CD14-positive monocyte (primary cell): ENCODE results near the gene SDCBP2. TPM values are rescaled to one million over a fixed set of nuclear protein-coding genes. Genes with fewer than 3 reads are reported as not detected.

ENCODE experiments used
- DNase-seq, 3 donors: peaks; one replicate each; pipeline ENCODE4 v3.0.0-alpha.2; 2011 to 2022
- H2AFZ ChIP-seq: 2 replicates; pipeline ENCODE4 v1.6.0; 2012; ENCODE audit warnings: mild to moderate bottlenecking, low read depth, low read length, inconsistent platforms; ENCODE audit not compliant: insufficient read depth, poor library complexity, severe bottlenecking
- H3K27ac ChIP-seq, 2 donors: 1 replicate in 1 of 2; 2 replicates in 1 of 2; pipeline ENCODE4 v1.5.1; 2012 to 2013; ENCODE audit warnings: low read length in 2 of 2, control low read depth in 1 of 2, inconsistent platforms in 1 of 2, low read depth in 1 of 2, mild to moderate bottlenecking in 1 of 2
- H3K27me3 ChIP-seq, 2 donors: one replicate each; pipeline versions ENCODE4 v1.6.0 to v1.6.1; 2011 to 2013; ENCODE audit warnings: low read length in 2 of 2; ENCODE audit not compliant: control insufficient read depth in 2 of 2, insufficient read depth in 2 of 2
- H3K36me3 ChIP-seq, 2 donors: replicated peaks in 1 of 2; 1 replicate in 1 of 2; 2 replicates in 1 of 2; pipeline versions ENCODE4 v1.5.1 to v1.6.1; 2012 to 2013; ENCODE audit warnings: low read length in 2 of 2, control low read depth in 1 of 2, inconsistent platforms in 1 of 2, mild to moderate bottlenecking in 1 of 2; ENCODE audit not compliant: insufficient read depth in 2 of 2, control insufficient read depth in 1 of 2
- H3K4me1 ChIP-seq, 2 donors: 1 replicate in 1 of 2; 2 replicates in 1 of 2; pipeline versions ENCODE4 v1.5.1 to v1.6.1; 2012 to 2013; ENCODE audit warnings: low read length in 2 of 2, control low read depth in 1 of 2, inconsistent platforms in 1 of 2, mild to moderate bottlenecking in 1 of 2, moderate library complexity in 1 of 2; ENCODE audit not compliant: insufficient read depth in 2 of 2, control insufficient read depth in 1 of 2
- H3K4me2 ChIP-seq: replicated peaks from 2 replicates; pipeline ENCODE3; 2012; ENCODE audit warnings: low read length, moderate library complexity, mild to moderate bottlenecking; ENCODE audit not compliant: poor library complexity, severe bottlenecking; ENCODE audit errors: extremely low read depth
- H3K4me3 ChIP-seq, 3 experiments: fragments of 200-600 bp in 1 of 3; sonication (generic) in 1 of 3; replicated peaks in 1 of 3; 1 replicate in 2 of 3; 2 replicates in 1 of 3; pipeline ENCODE4 v1.5.1; 2011 to 2013; ENCODE audit warnings: low read length in 3 of 3, mild to moderate bottlenecking in 3 of 3, control low read depth in 2 of 3, low read depth in 2 of 3, inconsistent platforms in 1 of 3, moderate library complexity in 1 of 3
- H3K79me2 ChIP-seq: 2 replicates; pipeline ENCODE4 v1.6.0; 2012; ENCODE audit warnings: mild to moderate bottlenecking, control low read depth, inconsistent platforms, low read length, moderate library complexity; ENCODE audit not compliant: insufficient read depth
- H3K9ac ChIP-seq: 2 replicates; pipeline ENCODE4 v1.6.0; 2017; ENCODE audit warnings: low read length, mild to moderate bottlenecking; ENCODE audit not compliant: insufficient read depth, poor library complexity, severe bottlenecking
- H3K9me3 ChIP-seq, 2 donors: replicated peaks in 1 of 2; 1 replicate in 1 of 2; 2 replicates in 1 of 2; pipeline versions ENCODE4 v1.5.1 to v1.6.1; 2012 to 2013; ENCODE audit warnings: low read length in 2 of 2, control low read depth in 1 of 2; ENCODE audit not compliant: control insufficient read depth in 1 of 2, insufficient read depth in 1 of 2
- H4K20me1 ChIP-seq: 2 replicates; pipeline ENCODE4 v1.6.0; 2012; ENCODE audit warnings: mild to moderate bottlenecking, low read length, control low read depth, moderate library complexity; ENCODE audit not compliant: insufficient read depth
- H3K27ac Mint-ChIP-seq, 7 donors: one replicate each; pipeline ENCODE4 v1.8.0; 2020; ENCODE audit warnings: mild to moderate bottlenecking in 7 of 7, mixed read lengths in 7 of 7, moderate library complexity in 6 of 7, inconsistent platforms in 2 of 7
- H3K27me3 Mint-ChIP-seq, 3 donors: one replicate each; pipeline ENCODE4 v1.8.0; 2021 to 2022; ENCODE audit warnings: low read depth in 3 of 3, mild to moderate bottlenecking in 3 of 3, mixed read lengths in 3 of 3, moderate library complexity in 3 of 3, inconsistent platforms in 1 of 3
- H3K36me3 Mint-ChIP-seq, 2 donors: one replicate each; pipeline ENCODE4 v1.8.0; 2020; ENCODE audit warnings: mixed read lengths in 2 of 2, inconsistent platforms in 1 of 2, mild to moderate bottlenecking in 1 of 2
- H3K4me1 Mint-ChIP-seq: one replicate; pipeline ENCODE4 v1.8.0; 2020; ENCODE audit warnings: mild to moderate bottlenecking, mixed read lengths
- H3K4me3 Mint-ChIP-seq, 2 donors: one replicate each; pipeline ENCODE4 v1.8.0; 2020; ENCODE audit warnings: mild to moderate bottlenecking in 2 of 2, mixed read lengths in 2 of 2, moderate library complexity in 1 of 2
- H3K9me3 Mint-ChIP-seq, 7 donors: one replicate each; pipeline ENCODE4 v1.8.0; 2020 to 2022; ENCODE audit warnings: mixed read lengths in 7 of 7, mild to moderate bottlenecking in 6 of 7, moderate library complexity in 6 of 7, inconsistent platforms in 2 of 7
- WGBS: methylation state at CpG from one replicate; pipeline ENCODE4 v1.1.5; 2013; ENCODE audit warnings: missing lambda C conversion rate; ENCODE audit not compliant: insufficient coverage; 5-methylcytosine and 5-hydroxymethylcytosine counted together
- intact Hi-C, 2 donors: fragments of 100-400 bp; cut with micrococcal nuclease; formaldehyde crosslinking; loops; one replicate each; pipeline versions ENCODE4 v1.15.0 to v1.15.1; 2023
- polyA plus RNA-seq, 3 donors: library from polyadenylated mRNA; depleted of rRNA in 1 of 3; unstranded in 2 of 3; stranded (reverse) in 1 of 3; fragments of 300-500 nt in 2 of 3; fragments of >200 nt in 1 of 3; fragmentation: Illumina TruSeq in 2 of 3; gene quantifications; 1 replicate in 2 of 3; 2 replicates in 1 of 3; pipeline ENCODE4 v1.2.3, GENCODE V29; 2012 to 2021
- TF ChIP-seq, protein P1 (sequence below): fragments of 200-600 bp; IDR thresholded peaks from one replicate; pipeline ENCODE4 v1.8.0; 2022; ENCODE audit warnings: antibody characterized with exemption, mild to moderate bottlenecking

SDCBP2 gene
- polyA plus RNA-seq, 3 donors, result 0.69 to 1.0 (median 0.71) TPM

DNA sequence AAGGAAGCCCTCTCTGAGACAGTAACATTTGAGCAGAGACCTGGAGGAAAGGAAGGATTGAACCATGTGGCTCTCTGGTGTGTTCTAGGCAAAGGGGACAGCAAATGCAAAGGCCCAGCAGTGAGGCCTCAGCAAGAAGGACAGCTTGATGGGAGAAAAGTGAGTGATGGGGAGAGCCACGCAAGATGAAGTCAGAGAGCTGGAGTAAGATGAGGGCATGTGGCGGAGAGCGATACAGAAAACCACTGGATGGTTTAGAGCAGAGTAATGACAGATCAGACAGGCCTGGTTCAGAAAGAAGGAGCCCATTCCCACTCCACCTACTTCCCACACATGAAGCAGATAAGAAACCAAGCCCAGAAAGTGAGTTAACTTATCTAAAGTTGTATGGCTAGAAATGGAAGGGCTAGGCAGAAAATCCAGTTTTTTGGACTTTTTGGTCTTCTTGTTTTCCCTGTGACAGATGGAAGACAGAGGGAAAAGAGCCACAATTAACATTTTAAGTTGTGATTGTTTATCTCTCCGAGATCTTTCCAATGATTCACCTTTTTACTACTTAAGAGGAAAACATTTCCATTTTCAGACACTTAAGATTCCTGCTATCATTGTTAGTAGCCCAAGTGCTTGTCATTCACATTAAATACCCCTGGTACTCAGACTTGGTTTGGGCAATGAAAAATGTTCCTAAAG, 63.6 kb downstream of the SDCBP2 start:
- Histone ChIP-seq H2AFZ (peak overlapping the region; percentile 76), H3K4me1 (peaks cover 6 to 12% of the 10 kb centered on the region in 2 donors), H3K9me3 (peaks cover 4 to 8% of the 10 kb centered on the region in 2 donors), H3K4me2 (peak overlapping the region; percentile 81), H3K9ac (no peak overlapping the region), H3K79me2 (no peaks in the 10 kb centered on the region), H3K27me3 (peaks cover 25 to 54% of the 10 kb centered on the region in 2 donors), H3K36me3 (no peaks in the 10 kb centered on the region), H3K27ac (no peak overlapping the region), H4K20me1 (no peaks in the 10 kb centered on the region), H3K4me3 (no peak overlapping the region)
- peaks cover 0 to 9% of the 10 kb centered on the region in 2 donors for H3K36me3 Mint-ChIP-seq
- peaks cover 0 to 25% (median 12%) of the 10 kb centered on the region in 7 donors for H3K9me3 Mint-ChIP-seq
- peaks cover 31 to 55% (median 42%) of the 10 kb centered on the region in 3 donors for H3K27me3 Mint-ChIP-seq
- TF ChIP-seq, protein P1, sequence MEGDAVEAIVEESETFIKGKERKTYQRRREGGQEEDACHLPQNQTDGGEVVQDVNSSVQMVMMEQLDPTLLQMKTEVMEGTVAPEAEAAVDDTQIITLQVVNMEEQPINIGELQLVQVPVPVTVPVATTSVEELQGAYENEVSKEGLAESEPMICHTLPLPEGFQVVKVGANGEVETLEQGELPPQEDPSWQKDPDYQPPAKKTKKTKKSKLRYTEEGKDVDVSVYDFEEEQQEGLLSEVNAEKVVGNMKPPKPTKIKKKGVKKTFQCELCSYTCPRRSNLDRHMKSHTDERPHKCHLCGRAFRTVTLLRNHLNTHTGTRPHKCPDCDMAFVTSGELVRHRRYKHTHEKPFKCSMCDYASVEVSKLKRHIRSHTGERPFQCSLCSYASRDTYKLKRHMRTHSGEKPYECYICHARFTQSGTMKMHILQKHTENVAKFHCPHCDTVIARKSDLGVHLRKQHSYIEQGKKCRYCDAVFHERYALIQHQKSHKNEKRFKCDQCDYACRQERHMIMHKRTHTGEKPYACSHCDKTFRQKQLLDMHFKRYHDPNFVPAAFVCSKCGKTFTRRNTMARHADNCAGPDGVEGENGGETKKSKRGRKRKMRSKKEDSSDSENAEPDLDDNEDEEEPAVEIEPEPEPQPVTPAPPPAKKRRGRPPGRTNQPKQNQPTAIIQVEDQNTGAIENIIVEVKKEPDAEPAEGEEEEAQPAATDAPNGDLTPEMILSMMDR, result no peak
- H3K4me3 Mint-ChIP-seq, result peak overlapping the region in 1 of 2 donors; percentile 82
- WGBS, result no CpG with 5 or more reads among the region's 4 CpGs
- no peak overlapping the region for H3K27ac Mint-ChIP-seq
- intact Hi-C loops, result no loop called here
- no peak for DNase-seq
- H3K4me1 Mint-ChIP-seq, result peaks cover 10% of the 10 kb centered on the region

DNA sequence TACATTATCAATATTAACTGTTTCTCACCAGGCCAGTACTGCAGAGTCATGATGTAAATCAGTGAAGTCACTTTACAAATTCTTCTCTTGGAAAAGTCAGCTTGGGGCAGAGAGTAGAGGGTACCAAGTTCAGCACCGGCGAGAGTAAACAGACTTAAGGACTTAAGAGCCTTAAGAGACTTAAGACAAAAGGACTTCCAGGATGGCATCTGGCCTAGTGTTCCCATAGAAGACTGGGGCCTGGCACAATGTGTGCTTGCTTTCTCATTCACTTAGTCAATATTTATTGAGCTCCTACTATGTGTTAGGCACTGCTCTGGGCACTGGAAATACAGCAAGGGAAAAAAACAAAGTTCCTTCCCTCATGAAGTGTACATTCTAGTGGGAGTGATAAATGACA, 64.2 kb downstream of the SDCBP2 start:
- peaks cover 10% of the 10 kb centered on the region for H3K4me1 Mint-ChIP-seq
- peak overlapping the region in 1 of 2 donors; percentile 69 for H3K4me3 Mint-ChIP-seq
- Histone ChIP-seq H3K9me3 (peaks cover 4 to 8% of the 10 kb centered on the region in 2 donors), H4K20me1 (no peaks in the 10 kb centered on the region), H3K4me1 (peaks cover 6 to 12% of the 10 kb centered on the region in 2 donors), H3K4me3 (no peak overlapping the region), H2AFZ (no peak overlapping the region), H3K27me3 (peaks cover 25 to 54% of the 10 kb centered on the region in 2 donors), H3K36me3 (no peaks in the 10 kb centered on the region), H3K9ac (no peak overlapping the region), H3K4me2 (no peak overlapping the region), H3K79me2 (no peaks in the 10 kb centered on the region), H3K27ac (no peak overlapping the region)
- peaks cover 31 to 55% (median 42%) of the 10 kb centered on the region in 3 donors for H3K27me3 Mint-ChIP-seq
- intact Hi-C loops, result no loop called here
- no peak overlapping the region for H3K27ac Mint-ChIP-seq
- DNase-seq, result no peak
- H3K9me3 Mint-ChIP-seq, result peaks cover 0 to 25% (median 12%) of the 10 kb centered on the region in 7 donors
- TF ChIP-seq, protein P1, result no peak
- WGBS, result 100% methylated on average over 2 of the region's 2 CpGs
- peaks cover 0 to 9% of the 10 kb centered on the region in 2 donors for H3K36me3 Mint-ChIP-seq
